Stomach smooth muscle (tissue), 2 donors: ENCODE measurements around the gene NUTM1.
"Not testable (repeated sequence)": the region's sequence is repeated elsewhere in the genome, so short reads cannot be mapped to it uniquely, and the experiment has no call there.

Source experiments
- H3K27ac ChIP-seq: one replicate; pipeline ENCODE4 v1.7.0; 2013; ENCODE audit warnings: mild to moderate bottlenecking, low read length, inconsistent platforms
- H3K27me3 ChIP-seq, 2 donors: one replicate each; pipeline ENCODE4 v1.7.0; 2013; ENCODE audit warnings: low read length in 2 of 2; ENCODE audit not compliant: insufficient read depth in 2 of 2, control insufficient read depth in 1 of 2
- H3K36me3 ChIP-seq, 2 donors: one replicate each; pipeline ENCODE4 v1.7.0; 2013; ENCODE audit warnings: low read length in 2 of 2; ENCODE audit not compliant: control insufficient read depth in 2 of 2, insufficient read depth in 2 of 2
- H3K4me1 ChIP-seq: one replicate; pipeline ENCODE4 v1.7.0; 2013; ENCODE audit warnings: low read length; ENCODE audit not compliant: control insufficient read depth, insufficient read depth
- H3K4me3 ChIP-seq, 2 donors: one replicate each; pipeline ENCODE4 v1.7.0; 2013; ENCODE audit warnings: low read length in 2 of 2
- H3K9ac ChIP-seq, 2 donors: one replicate each; pipeline ENCODE4 v1.7.0; 2013; ENCODE audit warnings: low read length in 2 of 2, mild to moderate bottlenecking in 1 of 2
- H3K9me3 ChIP-seq, 2 donors: one replicate each; pipeline ENCODE4 v1.7.0; 2013; ENCODE audit warnings: low read length in 2 of 2; ENCODE audit not compliant: control insufficient read depth in 2 of 2
- donor health status: healthy.
- donor health status: Pancreatic carcinoma.

NUTM1 gene

GRCh38 chr15:34365836-34366235 is 22.7 kb downstream of the NUTM1 start:
- H3K4me3 ChIP-seq: peak overlapping the region; percentile 93 to 94
- peaks cover 26% of the 10 kb centered on the region for H3K4me1 ChIP-seq
- H3K9me3 ChIP-seq: no peaks in the 10 kb centered on the region
- peak overlapping the region; percentile 36 to 57 for H3K9ac ChIP-seq
- no peaks in the 10 kb centered on the region for H3K27me3 ChIP-seq
- peaks cover 0 to 8% of the 10 kb centered on the region in 2 donors for H3K36me3 ChIP-seq
- peak overlapping the region; percentile 8 for H3K27ac ChIP-seq

- H3K9ac ChIP-seq: peak overlapping the region; percentile 36 to 57
- H3K4me1 ChIP-seq: peaks cover 26% of the 10 kb centered on the region
- H3K27ac ChIP-seq: peak overlapping the region; percentile 8
These were observed 23.4 kb downstream of the NUTM1 start for GRCh38 chr15:34366271-34367065.

GRCh38 chr15:34367101-34368081 is 24.3 kb downstream of the NUTM1 start, which contains the start of gene LPCAT4:
Gene LPCAT4 (minus strand): TSS chr15:34367196. CDS start chr15:34367100, 96 bp downstream.
- H3K4me1 ChIP-seq: peaks cover 26% of the 10 kb centered on the region

More at GRCh38 chr15:34366271-34367065, 23.4 kb downstream of the NUTM1 start:
- H3K9me3 ChIP-seq: no peaks in the 10 kb centered on the region
- H3K27me3 ChIP-seq: no peaks in the 10 kb centered on the region
- peaks cover 0 to 8% of the 10 kb centered on the region in 2 donors for H3K36me3 ChIP-seq
- peak overlapping the region; percentile 93 to 94 for H3K4me3 ChIP-seq

GRCh38 chr15:34370129-34370528 is 27.0 kb downstream of the NUTM1 start:
- no peak overlapping the region for H3K4me3 ChIP-seq
- no peak overlapping the region for H3K9ac ChIP-seq
- peaks cover 25% of the 10 kb centered on the region for H3K4me1 ChIP-seq
- H3K27ac ChIP-seq: no peak overlapping the region
- no peaks in the 10 kb centered on the region for H3K36me3 ChIP-seq
- H3K9me3 ChIP-seq: no peaks in the 10 kb centered on the region
- no peaks in the 10 kb centered on the region for H3K27me3 ChIP-seq

More at GRCh38 chr15:34367101-34368081, 24.3 kb downstream of the NUTM1 start, which contains the start of gene LPCAT4:
- peak within 1 kb of the TSS; percentile 95 to 97 for H3K9ac ChIP-seq
- H3K9me3 ChIP-seq: no peaks in the 10 kb centered on the region
- peaks cover 0 to 5% of the 10 kb centered on the region in 2 donors for H3K36me3 ChIP-seq
- peak within 1 kb of the TSS; percentile 93 to 94 for H3K4me3 ChIP-seq
- no peaks in the 10 kb centered on the region for H3K27me3 ChIP-seq
- peak within 1 kb of the TSS; percentile 88 for H3K27ac ChIP-seq

GRCh38 chr15:34370643-34371042 is 27.5 kb downstream of the NUTM1 start:
- H3K36me3 ChIP-seq: no peaks in the 10 kb centered on the region
- H3K27me3 ChIP-seq: no peaks in the 10 kb centered on the region
- H3K9ac ChIP-seq: no peak overlapping the region
- no peak overlapping the region for H3K4me3 ChIP-seq
- no peaks in the 10 kb centered on the region for H3K9me3 ChIP-seq
- peaks cover 20% of the 10 kb centered on the region for H3K4me1 ChIP-seq
- no peak overlapping the region for H3K27ac ChIP-seq

GRCh38 chr15:34373951-34374350 is 30.8 kb downstream of the NUTM1 start:
- no peak overlapping the region for H3K9ac ChIP-seq
- no peaks in the 10 kb centered on the region for H3K36me3 ChIP-seq
- H3K27ac ChIP-seq: no peak overlapping the region
- no peaks in the 10 kb centered on the region for H3K9me3 ChIP-seq
- no peaks in the 10 kb centered on the region for H3K4me1 ChIP-seq
- H3K27me3 ChIP-seq: no peaks in the 10 kb centered on the region
- H3K4me3 ChIP-seq: no peak overlapping the region

- Histone ChIP-seq H3K9ac (no peak overlapping the region), H3K27ac (no peak overlapping the region), H3K4me1 (no peaks in the 10 kb centered on the region), H3K27me3 (no peaks in the 10 kb centered on the region), H3K4me3 (no peak overlapping the region), H3K9me3 (no peaks in the 10 kb centered on the region), H3K36me3 (no peaks in the 10 kb centered on the region)
These were observed 31.7 kb downstream of the NUTM1 start for GRCh38 chr15:34374816-34375215.

GRCh38 chr15:34375541-34375940 is 32.4 kb downstream of the NUTM1 start:
- H3K36me3 ChIP-seq, H3K4me3 ChIP-seq, H3K9ac ChIP-seq, H3K27me3 ChIP-seq, H3K9me3 ChIP-seq, H3K4me1 ChIP-seq, H3K27ac ChIP-seq: not testable (repeated sequence)

GRCh38 chr15:34376856-34377255 is 33.7 kb downstream of the NUTM1 start:
- no peaks in the 10 kb centered on the region for H3K9me3 ChIP-seq
- no peaks in the 10 kb centered on the region for H3K36me3 ChIP-seq
- no peaks in the 10 kb centered on the region for H3K4me1 ChIP-seq
- no peak overlapping the region for H3K4me3 ChIP-seq
- no peak overlapping the region for H3K9ac ChIP-seq
- H3K27me3 ChIP-seq: no peaks in the 10 kb centered on the region
- H3K27ac ChIP-seq: no peak overlapping the region

- not testable (repeated sequence) for H3K4me3 ChIP-seq, H3K9ac ChIP-seq, H3K36me3 ChIP-seq, H3K9me3 ChIP-seq, H3K27me3 ChIP-seq, H3K27ac ChIP-seq, H3K4me1 ChIP-seq
These were observed 37.4 kb downstream of the NUTM1 start for GRCh38 chr15:34380491-34380890.
